ENCODE measurements around the gene RASA3. TPM values are rescaled to one million over a fixed set of nuclear protein-coding genes. Genes with fewer than 3 reads are reported as not detected.
"Not testable (repeated sequence)": the region's sequence is repeated elsewhere in the genome, so short reads cannot be mapped to it uniquely, and the experiment has no call there.

The RASA3 gene
- total RNA-seq, 1 donor from 2014 or later: 84.2 TPM

DNA sequence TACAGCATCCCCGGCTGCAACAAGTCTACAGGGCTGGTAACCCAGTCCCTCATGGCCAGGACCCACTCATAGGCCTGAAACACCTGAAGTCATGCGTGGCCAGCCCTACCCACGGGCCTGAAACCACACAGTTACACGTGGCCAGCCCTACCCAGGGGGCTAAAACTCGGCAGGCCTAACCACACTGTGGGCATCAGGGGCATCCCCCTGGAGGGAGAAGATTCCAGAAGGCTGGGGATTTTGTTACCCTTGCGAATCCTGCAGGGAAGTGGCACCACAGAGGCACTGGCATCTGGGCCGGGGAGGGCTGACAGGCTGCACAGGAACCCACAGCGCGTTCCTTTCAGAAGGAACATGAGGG is 110.1 kb downstream of the RASA3 start:
- intact Hi-C loops (cut with micrococcal nuclease): no loop called here

DNA sequence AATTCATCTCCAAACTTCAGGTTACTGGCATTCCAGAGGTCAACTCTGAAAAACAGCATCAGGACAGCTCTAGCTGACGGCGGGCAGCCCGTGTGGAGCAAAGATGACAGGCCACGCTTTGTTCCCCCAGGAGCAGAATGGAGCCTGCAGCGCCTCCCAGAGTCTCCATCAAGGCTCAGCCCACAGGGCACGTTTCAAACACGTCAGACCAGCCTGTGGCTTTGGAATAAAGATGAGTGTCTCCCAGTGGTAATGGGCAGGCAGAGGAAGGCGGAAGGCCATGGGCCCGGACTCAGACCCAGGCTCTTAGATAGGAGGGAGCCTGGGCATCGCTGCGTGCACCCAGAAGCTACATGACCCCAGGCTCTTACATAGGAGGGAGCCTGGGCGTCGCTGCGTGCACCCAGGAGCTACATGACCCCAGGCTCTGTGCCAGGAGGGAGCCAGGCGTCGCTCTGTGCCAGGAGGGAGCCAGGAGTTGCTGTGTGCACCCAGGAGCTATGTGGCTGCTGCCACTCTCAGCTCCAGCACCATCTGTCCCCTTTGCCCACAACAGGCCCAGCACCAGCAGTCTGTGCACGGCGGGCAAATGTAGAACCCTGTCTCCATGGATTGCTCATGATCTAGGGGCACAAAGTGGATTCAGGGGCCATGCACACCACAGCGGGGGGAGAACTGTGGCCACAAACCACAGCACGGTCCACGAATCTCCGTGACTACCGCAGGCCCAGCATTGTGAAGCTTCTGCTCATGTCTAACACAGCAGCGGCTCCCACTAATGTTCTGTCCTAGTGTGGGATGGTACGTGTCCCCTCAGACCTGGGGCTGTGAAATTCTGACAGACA is 110.7 kb downstream of the RASA3 start:
- intact Hi-C loops (cut with micrococcal nuclease): no loop called here

DNA sequence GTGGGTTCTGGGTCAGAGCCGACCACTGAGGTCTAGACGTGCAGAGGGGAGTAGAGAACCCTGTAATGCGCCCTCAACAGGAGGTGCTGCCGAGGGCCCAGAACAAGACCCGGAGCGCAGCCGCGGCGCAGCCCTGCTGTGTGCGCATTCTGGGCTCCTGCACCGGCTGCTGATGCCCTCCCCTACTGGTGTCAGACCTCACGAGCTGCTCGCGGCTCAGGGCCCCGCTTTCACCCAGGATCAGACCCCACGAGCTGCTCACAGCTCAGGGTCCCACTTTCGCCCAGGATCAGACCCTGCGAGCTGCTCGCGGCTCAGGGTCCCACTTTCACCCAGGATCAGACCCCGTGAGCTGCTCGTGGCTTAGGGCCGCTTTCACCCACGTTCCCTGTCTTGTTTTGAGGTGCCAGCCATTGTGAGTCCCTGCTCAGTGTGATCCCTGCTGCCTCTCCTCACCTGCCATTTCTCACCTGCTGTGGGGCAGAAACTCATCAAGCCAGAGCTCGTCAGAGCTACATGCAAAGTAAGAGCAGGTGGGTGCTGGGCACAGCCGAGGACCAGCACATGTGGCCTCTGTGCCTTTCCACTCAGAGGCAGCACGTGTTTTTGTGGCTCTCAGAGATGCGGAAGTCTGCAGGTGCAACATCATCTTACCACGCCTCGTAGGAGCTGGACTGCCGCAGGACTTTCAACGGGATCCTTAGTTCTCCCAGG is 111.5 kb downstream of the RASA3 start:
- intact Hi-C loops (cut with micrococcal nuclease): no loop called here

DNA sequence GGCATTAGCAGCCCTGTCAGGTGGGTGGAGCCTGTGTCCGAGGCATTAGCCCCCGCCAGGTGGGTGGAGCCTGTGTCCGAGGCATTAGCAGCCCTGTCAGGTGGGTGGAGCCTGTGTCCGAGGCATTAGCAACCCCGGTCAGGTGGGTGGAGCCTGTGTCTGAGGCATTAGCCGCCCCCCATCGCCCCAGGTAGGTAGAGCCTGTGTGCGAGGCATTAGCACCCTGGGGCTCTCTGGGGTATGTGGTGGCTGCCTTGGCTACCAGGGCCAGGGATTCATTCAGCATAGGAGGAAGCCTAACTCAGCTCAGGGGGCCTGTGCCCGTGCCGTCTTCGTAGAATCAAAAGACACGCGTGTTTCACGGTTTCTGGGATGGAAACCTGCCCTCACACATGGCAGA is 112.3 kb downstream of the RASA3 start:
- intact Hi-C loops (cut with micrococcal nuclease): not testable (repeated sequence)

DNA sequence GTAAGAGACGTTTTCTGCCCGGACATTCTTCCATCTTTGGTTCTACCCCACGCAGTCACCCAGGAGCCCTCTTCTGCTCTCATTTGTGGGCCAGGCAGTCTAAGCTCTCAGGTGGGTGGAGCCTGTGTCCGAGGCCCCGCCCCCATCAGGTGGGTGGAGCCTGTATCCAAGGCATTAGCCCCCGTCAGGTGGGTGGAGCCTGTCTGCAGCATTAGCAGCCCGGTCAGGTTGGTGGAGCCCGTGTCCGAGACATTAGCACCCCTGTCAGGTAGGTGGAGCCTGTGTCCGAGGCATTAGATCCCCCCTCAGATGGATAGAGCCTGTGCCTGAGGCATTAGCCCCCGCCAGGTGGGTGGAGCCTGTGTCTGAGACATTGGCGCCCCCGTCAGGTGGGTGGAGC is 113.1 kb downstream of the RASA3 start:
- intact Hi-C loops (cut with micrococcal nuclease): no loop called here

DNA sequence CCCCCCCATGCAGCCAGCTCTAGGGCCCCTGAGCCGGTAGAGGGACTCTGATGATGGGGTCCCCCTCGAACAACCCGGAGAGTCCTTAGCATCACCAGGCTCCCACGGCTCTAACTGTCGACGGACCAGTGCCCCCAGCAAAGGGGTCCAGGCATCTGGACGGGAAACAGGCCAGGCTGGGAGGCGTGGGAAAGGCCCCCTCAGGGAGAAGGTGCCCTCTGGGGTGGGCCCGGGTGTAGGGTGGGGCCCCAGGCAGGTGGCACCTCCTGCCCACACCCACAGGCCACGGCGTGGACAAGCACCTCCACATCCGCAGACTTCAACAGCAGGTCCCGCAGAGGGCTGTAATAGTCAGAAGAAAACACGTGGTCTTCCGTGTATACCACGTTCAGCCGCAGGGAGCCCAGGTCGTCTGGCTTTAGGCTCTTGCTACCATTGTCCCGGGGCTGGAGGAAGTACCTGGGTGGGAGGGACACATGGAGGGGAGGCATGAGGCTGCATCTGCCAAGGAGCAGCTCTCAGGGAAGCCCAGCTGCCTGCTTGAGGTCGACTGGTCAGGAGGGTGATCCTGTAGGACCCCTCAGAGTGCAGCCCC is 113.9 kb downstream of the RASA3 start:
- intact Hi-C loops (cut with micrococcal nuclease): no loop called here

DNA sequence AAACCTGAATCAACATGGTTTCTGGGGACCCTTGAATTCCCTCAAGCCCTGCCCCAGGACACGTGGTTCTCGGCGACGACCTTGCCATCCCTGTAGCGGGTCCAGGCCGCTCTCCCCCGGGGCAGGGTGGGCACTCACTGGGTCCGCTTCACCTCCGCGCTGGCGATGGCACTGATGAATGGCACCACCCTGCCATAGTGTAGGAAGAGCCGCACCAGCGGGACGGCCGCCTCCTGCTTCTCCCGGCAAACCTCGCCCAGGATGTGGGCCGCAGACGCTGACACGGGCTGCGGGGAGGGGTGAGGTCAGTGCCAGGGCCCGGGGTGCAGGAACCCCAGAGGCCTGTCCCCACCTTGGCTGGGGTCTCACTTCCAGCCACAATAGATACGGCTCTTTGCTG is 114.5 kb downstream of the RASA3 start:
- intact Hi-C loops (cut with micrococcal nuclease): no loop called here

DNA sequence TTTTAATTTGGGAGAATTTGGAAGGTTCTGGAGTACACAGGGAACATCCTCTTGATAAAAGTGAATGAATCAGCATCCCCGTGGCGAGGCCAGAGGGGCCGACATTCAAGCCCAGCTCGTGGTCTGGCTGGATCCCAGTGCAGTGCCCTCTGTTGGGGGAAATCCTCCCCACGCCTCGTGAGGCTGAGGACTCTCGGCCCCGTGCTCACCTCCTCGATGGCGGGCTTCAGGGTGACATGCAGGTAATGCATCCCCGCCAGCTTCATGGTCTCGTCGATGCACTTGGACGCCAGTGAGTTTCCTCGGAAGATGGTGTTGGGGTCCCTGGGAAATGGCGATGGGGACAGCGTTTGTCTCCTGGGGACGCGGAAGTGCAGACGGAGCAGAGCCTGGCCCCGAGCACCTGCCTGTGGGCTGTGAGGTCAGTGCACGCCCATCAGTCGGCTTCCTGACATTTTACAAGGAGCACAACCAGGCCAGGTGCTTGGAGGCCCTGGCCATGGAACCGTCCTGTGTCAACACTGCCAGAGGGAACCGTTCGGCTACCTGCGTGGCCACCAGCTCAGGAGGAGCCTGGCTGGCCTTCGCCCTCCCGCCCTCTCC is 115.3 kb downstream of the RASA3 start:
- intact Hi-C loops (cut with micrococcal nuclease): no loop called here

DNA sequence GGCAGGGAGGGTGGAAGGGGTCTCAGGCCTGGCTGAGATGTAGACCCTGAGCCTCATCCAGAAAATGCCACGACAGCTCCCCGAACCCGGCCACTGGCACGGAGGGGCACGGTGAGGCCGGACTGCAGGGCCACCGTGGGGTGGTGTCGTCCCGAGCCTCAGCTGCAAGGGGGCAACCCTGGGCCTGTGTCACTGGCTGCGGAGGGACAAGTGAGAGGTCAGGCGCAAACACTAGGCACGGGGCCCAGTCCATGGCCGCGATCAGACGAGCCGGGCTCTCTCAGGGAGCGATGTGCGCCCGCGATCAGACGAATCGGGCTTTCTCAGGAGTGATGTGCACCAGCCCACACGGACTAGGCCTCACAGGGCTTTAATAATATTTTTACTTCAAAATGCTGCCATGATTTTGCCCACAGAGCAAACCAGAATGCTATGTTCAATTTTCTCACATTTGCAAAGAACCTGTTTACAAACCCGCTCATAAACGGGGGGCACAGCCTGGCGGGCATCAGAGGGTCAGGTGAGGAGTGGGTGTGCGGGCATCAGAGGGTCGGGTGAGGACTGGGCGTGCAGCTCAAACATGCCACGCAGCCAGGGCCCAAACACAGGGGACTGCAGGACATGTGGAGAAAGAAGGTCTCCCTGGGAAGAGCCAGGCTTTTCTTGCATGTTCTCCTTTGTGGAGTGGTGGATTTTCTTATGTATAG is 115.9 kb downstream of the RASA3 start:
- intact Hi-C loops (cut with micrococcal nuclease): no loop called here

DNA sequence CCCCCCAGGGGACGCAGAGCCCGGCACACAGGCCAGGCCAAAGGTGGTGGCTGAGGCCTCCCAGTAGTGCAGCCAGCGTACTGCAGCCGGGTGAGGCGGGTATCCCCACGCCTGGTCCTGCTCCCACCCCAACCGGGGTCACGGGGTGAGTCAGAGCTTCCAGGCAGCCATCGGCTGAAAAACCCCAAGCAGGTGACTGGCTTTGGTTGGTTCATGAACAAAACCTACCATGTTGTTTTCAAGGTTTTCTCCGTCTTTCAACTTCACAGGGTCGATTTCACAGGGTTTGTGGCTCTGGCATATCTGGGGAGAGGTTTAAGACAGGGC is 116.5 kb downstream of the RASA3 start:
- intact Hi-C loops (cut with micrococcal nuclease): no loop called here

DNA sequence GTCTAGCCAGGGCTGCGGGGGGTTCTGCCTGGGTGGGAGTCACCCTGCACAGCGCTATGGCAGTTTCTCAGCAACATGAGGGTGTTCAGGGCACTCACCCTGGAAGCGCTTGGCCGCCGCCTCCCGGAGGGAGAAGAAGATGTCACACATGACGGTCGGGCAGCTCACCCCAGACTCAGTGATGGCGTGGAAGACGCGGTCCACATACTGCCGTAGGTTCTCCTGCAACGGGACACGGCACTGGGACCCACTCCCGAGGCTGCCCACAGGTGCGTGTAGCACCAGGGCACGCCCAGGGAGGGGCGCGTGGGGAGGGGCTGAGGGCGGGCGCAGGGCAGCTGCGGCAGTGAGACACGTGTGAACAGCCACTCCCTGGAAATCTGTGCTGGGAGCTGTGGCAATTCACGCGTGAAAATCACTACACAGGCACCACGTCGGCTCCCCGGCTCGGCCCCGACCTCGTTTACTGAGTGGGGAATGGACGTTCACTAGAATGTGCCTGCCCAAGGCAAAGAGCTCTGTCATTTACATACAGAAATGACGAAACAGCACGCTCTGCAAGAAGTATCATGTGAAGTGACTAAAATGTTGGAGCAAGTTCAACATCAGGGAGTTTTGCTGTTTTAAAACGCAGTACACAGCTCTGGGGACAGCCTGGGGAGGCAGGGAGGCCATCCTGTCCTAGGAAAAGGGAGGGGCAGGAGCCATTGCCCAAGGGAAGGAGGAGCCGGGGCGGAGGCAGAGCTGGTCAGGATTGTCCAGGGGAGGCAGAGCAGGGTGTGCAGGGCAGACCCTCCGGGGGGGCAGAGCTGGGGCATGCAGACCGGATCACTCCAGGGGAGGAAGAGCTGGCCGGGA is 117.1 kb downstream of the RASA3 start:
- intact Hi-C loops (cut with micrococcal nuclease): no loop called here

DNA sequence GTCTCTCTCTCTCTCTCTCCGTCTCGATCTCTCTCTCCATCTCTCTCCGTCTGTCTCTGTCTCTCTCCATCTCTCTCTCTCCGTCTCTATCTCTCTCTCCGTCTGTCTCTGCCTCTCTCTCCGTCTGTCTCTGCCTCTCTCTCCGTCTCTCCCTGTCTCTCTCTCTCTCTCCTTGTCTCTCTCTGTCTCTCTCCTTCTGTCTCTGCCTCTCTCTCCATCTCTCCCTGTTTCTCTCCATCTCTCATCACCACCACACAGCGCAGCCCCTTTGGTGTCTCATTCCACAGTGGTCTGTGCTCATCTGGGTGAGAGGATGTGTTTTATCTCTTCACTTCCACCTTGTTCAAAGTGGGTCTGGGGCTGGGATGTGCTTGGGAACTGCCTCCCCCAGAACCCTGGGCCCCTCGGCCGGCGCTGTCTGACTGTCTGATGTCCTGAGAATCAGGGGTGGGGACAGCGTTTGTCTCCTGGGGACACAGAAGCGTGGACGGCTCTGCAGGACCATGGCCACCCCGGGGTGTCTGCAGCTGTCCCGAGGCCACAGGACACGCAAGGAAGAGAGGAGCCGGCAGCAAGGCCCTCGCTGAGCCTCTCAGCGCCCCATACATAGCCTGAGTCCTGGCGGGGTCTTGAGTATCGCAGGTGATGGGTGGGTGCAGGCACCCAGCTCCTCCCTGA is 118.3 kb downstream of the RASA3 start:
- intact Hi-C loops (cut with micrococcal nuclease): no loop called here

DNA sequence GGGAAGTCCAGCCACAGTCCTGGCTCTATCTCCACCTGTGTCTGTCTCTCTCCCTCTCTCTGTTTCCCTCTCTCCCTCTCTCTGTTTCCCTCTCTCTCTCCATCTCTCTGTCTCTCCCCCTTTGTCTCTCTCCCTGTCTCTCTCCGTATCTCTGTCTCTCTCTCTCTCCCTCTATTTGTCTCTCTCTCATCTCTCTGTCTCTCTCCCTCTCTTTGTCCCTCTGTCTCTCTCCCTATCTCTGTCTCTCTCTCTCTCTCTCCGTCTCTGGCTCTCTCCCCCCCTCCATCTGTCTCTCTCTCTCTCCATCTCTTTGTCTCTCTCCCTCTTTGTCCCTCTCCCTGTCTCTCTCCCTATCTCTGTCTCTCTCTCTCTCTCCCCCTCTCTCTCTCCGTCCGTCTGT is 119.1 kb downstream of the RASA3 start:
- intact Hi-C loops (cut with micrococcal nuclease): no loop called here

DNA sequence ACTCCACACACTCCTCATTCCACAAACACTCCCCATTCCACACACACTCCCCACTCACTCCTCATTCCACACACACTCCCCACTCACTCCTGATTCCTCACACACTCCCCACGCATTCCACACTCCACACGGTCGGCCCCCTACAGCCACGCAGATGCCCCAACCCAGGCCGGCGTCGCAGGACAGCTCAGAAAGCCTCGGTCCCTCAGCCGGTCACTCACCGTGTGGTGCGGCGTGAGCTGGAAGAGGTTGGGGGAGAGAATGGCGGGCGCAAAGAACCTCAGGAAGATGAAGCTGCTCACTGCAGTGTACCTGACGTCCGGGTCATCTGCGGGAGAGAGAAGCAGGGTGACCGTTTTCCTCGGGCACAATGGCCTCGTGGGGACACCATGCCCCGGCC is 119.5 kb downstream of the RASA3 start:
- intact Hi-C loops (cut with micrococcal nuclease): no loop called here

DNA sequence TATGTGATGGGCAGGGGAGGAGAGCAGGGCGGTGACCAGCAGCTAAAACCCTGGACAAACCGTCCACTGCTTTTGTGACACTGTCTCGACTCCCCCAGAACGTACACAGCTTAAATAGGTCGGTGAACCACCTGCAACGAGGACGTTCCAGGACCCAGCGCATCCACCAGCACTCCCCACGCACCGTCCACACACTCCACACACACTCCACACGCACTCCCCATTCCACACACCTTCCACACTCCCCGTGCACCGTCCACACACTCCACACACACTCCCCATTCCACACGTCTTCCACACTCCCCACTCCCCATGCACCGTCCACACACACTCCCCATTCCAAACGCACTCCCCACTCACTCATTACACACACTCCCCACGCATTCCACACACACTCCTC is 120.3 kb downstream of the RASA3 start:
- intact Hi-C loops (cut with micrococcal nuclease): no loop called here

DNA sequence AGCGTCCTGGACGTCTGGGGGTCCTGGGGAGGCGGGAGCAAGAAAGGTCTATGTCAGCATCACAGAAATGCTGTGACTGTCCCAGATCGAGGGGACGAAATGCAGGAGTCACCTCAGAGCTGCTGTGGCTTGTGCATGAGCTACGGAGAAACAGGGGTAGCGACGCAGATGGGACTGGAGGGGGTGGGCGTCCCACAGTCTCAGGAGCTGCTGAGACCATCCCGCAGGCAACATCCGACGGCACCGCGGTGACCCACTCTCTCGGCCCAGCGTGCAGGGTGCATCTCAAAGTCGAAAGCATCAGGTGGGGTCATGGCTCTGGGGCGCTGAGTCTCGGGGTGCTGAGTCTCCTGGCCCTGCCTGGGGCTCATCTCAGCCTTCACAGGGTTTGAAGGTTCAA is 121.2 kb downstream of the RASA3 start:
- intact Hi-C loops (cut with micrococcal nuclease): no loop called here

DNA sequence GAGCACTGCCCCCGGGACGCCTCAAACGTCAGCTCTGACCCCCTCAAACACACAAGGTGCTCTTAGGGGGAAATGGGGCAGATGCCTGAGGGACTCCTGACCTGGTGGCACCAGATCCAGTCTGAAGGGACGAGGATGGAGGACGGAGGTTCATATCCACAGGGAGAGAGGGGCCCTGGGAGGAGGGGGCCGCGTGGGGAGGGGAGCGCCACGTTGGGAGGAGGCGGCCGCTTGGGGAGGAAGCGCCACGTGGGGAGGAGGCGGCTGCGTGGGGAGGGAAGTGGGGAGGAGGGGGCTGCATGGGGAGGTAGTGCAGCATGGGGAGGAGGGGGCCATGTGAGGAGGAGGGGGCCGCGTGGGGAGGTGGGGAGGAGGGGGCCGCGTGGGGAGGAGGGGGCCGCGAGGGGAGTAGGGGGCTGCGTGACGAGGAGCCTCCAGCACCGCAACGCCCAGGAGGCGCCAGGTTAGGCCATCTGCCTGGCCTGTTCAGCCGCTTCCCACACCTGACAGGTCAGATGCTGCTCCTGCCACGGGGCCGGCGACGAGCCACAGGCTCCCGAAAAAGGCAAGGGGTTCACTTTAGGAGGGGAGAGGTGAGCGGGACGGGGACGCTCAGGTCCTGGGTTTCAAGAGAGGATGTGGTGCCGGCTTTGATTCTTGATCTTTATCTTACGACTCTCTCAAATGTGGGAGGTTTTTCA is 121.9 kb downstream of the RASA3 start:
- intact Hi-C loops (cut with micrococcal nuclease): no loop called here

DNA sequence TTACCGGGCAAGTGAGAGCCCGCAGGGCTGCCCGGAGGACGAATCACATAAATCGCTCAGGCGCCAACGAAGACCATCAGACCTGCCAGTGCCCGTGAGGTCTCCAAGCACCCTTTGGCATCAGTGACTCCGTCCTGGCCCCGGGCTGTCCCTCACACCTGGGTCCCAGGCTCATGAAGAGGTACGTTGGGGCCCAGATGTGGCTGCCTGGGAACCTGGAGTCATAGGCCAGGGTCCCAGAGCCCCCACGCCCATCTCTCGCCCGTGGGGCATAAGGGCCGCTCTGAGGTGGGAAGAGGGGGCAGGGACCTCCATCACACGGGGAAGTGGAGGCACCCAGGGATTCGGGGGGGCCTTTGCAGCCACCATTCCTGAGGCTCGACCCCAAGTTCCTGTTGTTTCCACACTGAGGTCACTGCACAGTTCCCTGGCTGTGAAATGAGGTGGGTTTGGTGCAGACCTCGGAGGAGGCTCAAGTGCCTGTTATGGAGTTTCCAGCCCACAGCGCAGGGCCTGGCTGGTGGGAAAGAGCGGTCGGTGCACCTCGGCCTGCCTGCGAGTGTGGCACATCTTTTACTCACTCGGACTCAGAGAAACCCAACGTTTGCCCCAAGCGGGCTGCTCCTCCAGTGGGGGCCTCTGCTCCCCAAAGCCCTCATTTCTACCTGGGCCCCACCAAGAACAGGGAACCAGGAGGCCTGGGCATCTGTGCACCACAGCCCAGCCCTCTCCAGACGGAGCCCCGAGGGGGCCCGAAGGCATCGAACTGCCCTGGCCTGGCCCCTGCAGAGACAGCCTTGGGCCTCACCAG is 122.6 kb downstream of the RASA3 start:
- intact Hi-C loops (cut with micrococcal nuclease): no loop called here

Measured in T-helper 2 cell treated with Interferon-gamma antibody and Interleukin-4, amounts not matched to agents 100 ng/mL and 5 ng/mL, for 36 hours (primary cell).